A549 (cell line): ENCODE data around the gene DKC1.

ENCODE experiments used
- CTCF ChIP-seq: fragments of >200 bp; sonication (Bioruptor Twin); formaldehyde crosslinking; IDR thresholded peaks from 3 replicates; pipeline ENCODE4 v1.5.1; 2016
- JUN ChIP-seq, 2 experiments: fragments of >200 bp; sonication (Bioruptor Twin); formaldehyde crosslinking; IDR thresholded peaks; 2 replicates in 1 of 2; 3 replicates in 1 of 2; pipeline ENCODE4 v1.6.1; 2016 to 2017
- MAX ChIP-seq: IDR thresholded peaks from 2 replicates; pipeline ENCODE4 v1.6.1; 2012
- POLR2A ChIP-seq: IDR thresholded peaks from 2 replicates; pipeline ENCODE4 v1.6.1; 2012; ENCODE audit warnings: mild to moderate bottlenecking, low read length
- RAD21 ChIP-seq, 2 experiments: fragments of >200 bp in 1 of 2; sonication (Bioruptor Twin) in 1 of 2; formaldehyde crosslinking in 1 of 2; IDR thresholded peaks in 1 of 2; conservative IDR thresholded peaks in 1 of 2; 2 replicates in 1 of 2; 3 replicates in 1 of 2; pipeline ENCODE4 v1.6.1; 2012 to 2018; ENCODE audit warnings: inconsistent platforms in 1 of 2
- REST ChIP-seq: fragments of 200-600 bp; sonication (generic); IDR thresholded peaks from 2 replicates; pipeline ENCODE4 v1.6.1; 2016; ENCODE audit warnings: antibody characterized with exemption, mild to moderate bottlenecking, moderate library complexity

GRCh38 chrX:154715825-154716224, 46.8 kb upstream of the DKC1 start:
- TF ChIP-seq CTCF = no peak
- TF ChIP-seq MAX = no peak
- TF ChIP-seq REST = no peak
- no peak for TF ChIP-seq RAD21 (conservative IDR thresholded peaks at IDR 0.05 in 1 of 2, IDR thresholded peaks at IDR 0.05 in 1 of 2)
- no peak for TF ChIP-seq POLR2A
- TF ChIP-seq JUN (IDR thresholded peaks at IDR 0.05) = no peak
